K562 (cell line): Measurements from ENCODE around the gene KTI12. TPM values are rescaled to one million over a fixed set of nuclear protein-coding genes. Genes with fewer than 3 reads are reported as not detected.

Source experiments
- CBFB ChIP-seq: sonication (generic); formaldehyde crosslinking; IDR thresholded peaks from 2 replicates; pipeline ENCODE4 v1.4.0; 2020; ENCODE audit warnings: mild to moderate bottlenecking, missing genetic modification reagents
- CHD1 ChIP-seq: fragments of 200-600 bp; sonication (generic); IDR thresholded peaks from one replicate; pipeline ENCODE4 v1.6.1; 2012; ENCODE audit warnings: mild to moderate bottlenecking, moderate library complexity, low read length, inconsistent platforms
- ILF3 ChIP-seq: fragments of 450-650 bp; IDR thresholded peaks from 2 replicates; pipeline ENCODE4 v1.6.1; 2018; ENCODE audit warnings: antibody characterized with exemption, mild to moderate bottlenecking, moderate library complexity, borderline replicate concordance
- KHSRP ChIP-seq: fragments of 450-650 bp; IDR thresholded peaks from 2 replicates; pipeline ENCODE4 v1.6.1; 2017
- L3MBTL2 ChIP-seq: fragments of 450-650 bp; IDR thresholded peaks from 2 replicates; pipeline ENCODE4 v1.6.1; 2016; ENCODE audit warnings: mild to moderate bottlenecking, moderate library complexity
- MIER1 ChIP-seq: fragments of 450-650 bp; IDR thresholded peaks from 2 replicates; pipeline ENCODE4 v1.6.1; 2016; ENCODE audit warnings: antibody characterized with exemption, mild to moderate bottlenecking, low read depth
- NFYB ChIP-seq: IDR thresholded peaks from 2 replicates; pipeline ENCODE4 v1.6.1; 2011; ENCODE audit warnings: mild to moderate bottlenecking, moderate library complexity; ENCODE audit not compliant: insufficient read length; ENCODE audit errors: extremely low read depth
- PHTF2 ChIP-seq: fragments of 250-450 bp; sonication (Bioruptor Pico); IDR thresholded peaks from 2 replicates; pipeline ENCODE4 v1.5.0; 2021; ENCODE audit warnings: mild to moderate bottlenecking
- POLR2G ChIP-seq: fragments of 200-400 bp; formaldehyde crosslinking; IDR thresholded peaks from 2 replicates; pipeline ENCODE4 v1.6.1; 2017; ENCODE audit warnings: low read depth, mild to moderate bottlenecking, antibody characterized with exemption, low read length, moderate library complexity
- U2AF1 ChIP-seq: fragments of 200-400 bp; formaldehyde crosslinking; optimal IDR thresholded peaks from 2 replicates; pipeline ENCODE3; 2017; ENCODE audit warnings: mild to moderate bottlenecking, low read depth, low read length, moderate library complexity
- YY1 ChIP-seq, 3 experiments: IDR thresholded peaks; 2 replicates each; pipeline ENCODE4 v1.6.1; 2011; ENCODE audit warnings: low read length in 2 of 3, mild to moderate bottlenecking in 2 of 3, moderate library complexity in 2 of 3, borderline replicate concordance in 1 of 3, control low read depth in 1 of 3, low read depth in 1 of 3; ENCODE audit not compliant: insufficient read depth in 3 of 3, insufficient replicate concordance in 2 of 3, control insufficient read depth in 1 of 3, insufficient read length in 1 of 3; ENCODE audit errors: extremely low read depth in 1 of 3
- ZBTB5 ChIP-seq: fragments of 450-650 bp; IDR thresholded peaks from 2 replicates; pipeline ENCODE4 v1.6.1; 2017; ENCODE audit warnings: antibody characterized with exemption
- ZFX ChIP-seq: sonication (generic); formaldehyde crosslinking; IDR thresholded peaks from 2 replicates; pipeline ENCODE4 v1.8.0; 2022; ENCODE audit warnings: mild to moderate bottlenecking, missing genetic modification reagents, moderate library complexity
- ZNF583 ChIP-seq: fragments of 250-450 bp; sonication (Bioruptor Pico); IDR thresholded peaks from 2 replicates; pipeline ENCODE4 v1.4.0; 2020
- ZNF764 ChIP-seq: fragments of 250-450 bp; sonication (Bioruptor Pico); IDR thresholded peaks from 2 replicates; pipeline ENCODE4 v1.4.0; 2020; ENCODE audit warnings: low read depth, mild to moderate bottlenecking, moderate library complexity
- polyA plus RNA-seq, 8 experiments: library from polyadenylated mRNA; depleted of rRNA in 4 of 8; stranded (reverse) in 5 of 8; unstranded in 3 of 8; fragments of >200 nt; fragmentation: Nextera tagmentation in 2 of 8; fragmentation: Illumina TruSeq in 1 of 8; extraction: Ambion mirVana in 2 of 8; extraction: Trizol in 1 of 8; gene quantifications; 2 replicates each; pipeline versions ENCODE4 v1.2.1 to v1.2.3, GENCODE V29; 2011 to 2014; ENCODE audit warnings: inconsistent platforms in 1 of 8, missing spikeins in 1 of 8
- total RNA-seq, 7 experiments: library from RNA; depleted of rRNA in 6 of 7; stranded (reverse); fragments of >200 nt in 6 of 7; fragmentation: Illumina TruSeq in 2 of 7; extraction: Trizol in 2 of 7; gene quantifications; 2 replicates each; pipeline versions ENCODE4 v1.2.1 to v1.2.3, GENCODE V29; 2011 to 2021; ENCODE audit warnings: low replicate concordance in 1 of 7
- TF ChIP-seq, protein P1 (sequence below): sonication (generic); formaldehyde crosslinking; IDR thresholded peaks from 2 replicates; pipeline ENCODE4 v1.8.1; 2023; ENCODE audit warnings: mild to moderate bottlenecking, missing genetic modification reagents

The KTI12 gene
- total and polyA plus RNA-seq, 9 of the 15 experiments (the other 6 are each of a cell fraction or from before 2014, with no cell fraction given): 3.1 to 22.8 (median 11.6) TPM

DNA sequence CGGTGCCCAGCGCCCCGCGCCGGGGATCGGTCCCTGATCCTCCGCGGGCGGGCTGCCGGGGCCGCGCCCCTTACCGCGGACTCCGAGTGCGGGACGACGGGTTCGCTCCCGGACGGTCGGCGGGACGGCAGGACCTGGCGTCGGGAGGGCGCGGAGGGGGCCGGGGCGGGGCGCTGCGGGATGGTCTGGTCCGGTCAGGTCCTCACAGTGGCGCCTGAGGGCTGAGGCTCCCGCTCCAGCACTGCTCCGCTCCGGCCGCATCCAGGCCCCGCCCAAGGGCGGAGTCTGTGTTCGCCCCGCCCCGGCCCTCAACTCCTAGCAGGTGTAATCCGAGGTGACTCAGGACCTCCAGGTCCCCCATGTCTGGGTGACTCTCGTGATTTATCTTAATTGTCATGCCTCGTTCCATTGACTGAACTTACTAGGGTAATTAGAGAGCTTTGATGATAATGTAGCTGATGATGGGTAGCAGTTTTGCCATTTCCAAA is 43.1 kb downstream of the KTI12 start, which contains the start of gene RAB3B (continued):
- peak; percentile 68 for TF ChIP-seq POLR2G
- TF ChIP-seq CBFB (CRISPR knock-in tag): no peak
- 0 out of 2 replicates have a peak, but pooled peaks have one; percentile 58 for TF ChIP-seq ILF3
- no peak for TF ChIP-seq PHTF2 (CRISPR knock-in tag)
- no peak for TF ChIP-seq CHD1
- TF ChIP-seq ZNF583: no peak
- TF ChIP-seq ZNF764 (CRISPR knock-in tag): no peak
- peak; percentile 33; the same call in 1 of the 2 replicates for TF ChIP-seq L3MBTL2
- no peak for TF ChIP-seq ZFX (CRISPR knock-in tag)
- no peak for TF ChIP-seq U2AF1
- TF ChIP-seq YY1 (IDR thresholded peaks at IDR 0.05; ENCODE audit: borderline replicate concordance in 1 of 3, control insufficient read depth in 1 of 3, extremely low read depth in 1 of 3, insufficient read depth in 3 of 3, insufficient read length in 1 of 3, insufficient replicate concordance in 2 of 3, low read depth in 1 of 3, low read length in 2 of 3): no peak
- no peak for TF ChIP-seq ZBTB5
- TF ChIP-seq, protein P1, sequence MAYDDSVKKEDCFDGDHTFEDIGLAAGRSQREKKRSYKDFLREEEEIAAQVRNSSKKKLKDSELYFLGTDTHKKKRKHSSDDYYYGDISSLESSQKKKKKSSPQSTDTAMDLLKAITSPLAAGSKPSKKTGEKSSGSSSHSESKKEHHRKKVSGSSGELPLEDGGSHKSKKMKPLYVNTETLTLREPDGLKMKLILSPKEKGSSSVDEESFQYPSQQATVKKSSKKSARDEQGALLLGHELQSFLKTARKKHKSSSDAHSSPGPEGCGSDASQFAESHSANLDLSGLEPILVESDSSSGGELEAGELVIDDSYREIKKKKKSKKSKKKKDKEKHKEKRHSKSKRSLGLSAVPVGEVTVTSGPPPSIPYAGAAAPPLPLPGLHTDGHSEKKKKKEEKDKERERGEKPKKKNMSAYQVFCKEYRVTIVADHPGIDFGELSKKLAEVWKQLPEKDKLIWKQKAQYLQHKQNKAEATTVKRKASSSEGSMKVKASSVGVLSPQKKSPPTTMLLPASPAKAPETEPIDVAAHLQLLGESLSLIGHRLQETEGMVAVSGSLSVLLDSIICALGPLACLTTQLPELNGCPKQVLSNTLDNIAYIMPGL (CRISPR knock-in tag): no peak
- no peak for TF ChIP-seq KHSRP
- no peak for TF ChIP-seq MIER1
- TF ChIP-seq NFYB: no peak
